Activated naive CD8-positive, alpha-beta T cell treated with anti-CD3 and anti-CD28 coated beads for 36 hours (primary cell): ENCODE measurements around the gene SKI. TPM values are rescaled to one million over a fixed set of nuclear protein-coding genes. Genes with fewer than 3 reads are reported as not detected.
A peak's percentile ranks its signal among the peaks of the same experiment; 100 is the strongest.

Source experiments
- DNase-seq: peaks from one replicate; pipeline ENCODE4 v3.0.0; 2021
- H3K27ac Mint-ChIP-seq: one replicate; pipeline ENCODE4 v1.8.0; 2022; ENCODE audit warnings: mild to moderate bottlenecking, moderate library complexity, mixed read lengths
- H3K27me3 Mint-ChIP-seq: one replicate; pipeline ENCODE4 v1.8.0; 2022; ENCODE audit warnings: mild to moderate bottlenecking, mixed read lengths
- H3K36me3 Mint-ChIP-seq: one replicate; pipeline ENCODE4 v1.8.0; 2021; ENCODE audit warnings: mild to moderate bottlenecking, mixed read lengths
- H3K4me1 Mint-ChIP-seq: one replicate; pipeline ENCODE4 v1.8.0; 2021; ENCODE audit warnings: mixed read lengths
- H3K4me3 Mint-ChIP-seq: one replicate; pipeline ENCODE4 v1.8.0; 2022; ENCODE audit warnings: mild to moderate bottlenecking, moderate library complexity, mixed read lengths
- H3K9me3 Mint-ChIP-seq: one replicate; pipeline ENCODE4 v1.8.0; 2022; ENCODE audit warnings: mixed read lengths
- total RNA-seq, 2 experiments: library from RNA; stranded (reverse); gene quantifications; one replicate each; pipeline ENCODE4 v1.2.3, GENCODE V29; 2021

SKI gene
- total RNA-seq, 2 experiments from 2014 or later: 25.4 to 27.3 TPM

GRCh38 chr1:2189459-2190425 lies 38.4 kb upstream of the SKI start:
- Mint-ChIP-seq H3K4me1 (peaks cover 16% of the 10 kb centered on the region), H3K27me3 (no peaks in the 10 kb centered on the region), H3K4me3 (peak overlapping the region; percentile 74), H3K9me3 (no peaks in the 10 kb centered on the region), H3K36me3 (peaks cover 2% of the 10 kb centered on the region), H3K27ac (peak overlapping the region; percentile 85)
- DNase-seq: peak; percentile 92

GRCh38 chr1:2190491-2190976 lies 37.6 kb upstream of the SKI start:
- DNase-seq: no peak
- H3K4me3 Mint-ChIP-seq: peak overlapping the region; percentile 29
- no peak overlapping the region for H3K27ac Mint-ChIP-seq
- H3K36me3 Mint-ChIP-seq: peaks cover 2% of the 10 kb centered on the region
- H3K9me3 Mint-ChIP-seq: no peaks in the 10 kb centered on the region
- H3K4me1 Mint-ChIP-seq: peaks cover 16% of the 10 kb centered on the region
- no peaks in the 10 kb centered on the region for H3K27me3 Mint-ChIP-seq

- H3K9me3 Mint-ChIP-seq: no peaks in the 10 kb centered on the region
- peaks cover 2% of the 10 kb centered on the region for H3K36me3 Mint-ChIP-seq
- no peaks in the 10 kb centered on the region for H3K27me3 Mint-ChIP-seq
- peak overlapping the region; percentile 58 for H3K27ac Mint-ChIP-seq
- H3K4me3 Mint-ChIP-seq: peak overlapping the region; percentile 16
- H3K4me1 Mint-ChIP-seq: peaks cover 18% of the 10 kb centered on the region
- no peak for DNase-seq
Measured at GRCh38 chr1:2192031-2192995, 35.8 kb upstream of the SKI start.

GRCh38 chr1:2193514-2194281 lies 34.4 kb upstream of the SKI start:
- Mint-ChIP-seq H3K36me3 (peaks cover 2% of the 10 kb centered on the region), H3K27ac (peak overlapping the region; percentile 79), H3K27me3 (no peaks in the 10 kb centered on the region), H3K4me3 (peak overlapping the region; percentile 82), H3K9me3 (no peaks in the 10 kb centered on the region), H3K4me1 (peaks cover 20% of the 10 kb centered on the region)
- DNase-seq: no peak

- peak within 1 kb of the TSS; percentile 82 for H3K4me3 Mint-ChIP-seq
- no peaks in the 10 kb centered on the region for H3K36me3 Mint-ChIP-seq
- no peaks in the 10 kb centered on the region for H3K9me3 Mint-ChIP-seq
- H3K27me3 Mint-ChIP-seq: no peaks in the 10 kb centered on the region
- DNase-seq: peak; percentile 75
- H3K27ac Mint-ChIP-seq: peak within 1 kb of the TSS; percentile 89
- peaks cover 23% of the 10 kb centered on the region for H3K4me1 Mint-ChIP-seq
Measured at GRCh38 chr1:2194319-2194897, 33.7 kb upstream of the SKI start, which contains the start of gene FAAP20. Gene FAAP20 (minus strand): TSS chr1:2194772. CDS start chr1:2194749, 23 bp downstream.

GRCh38 chr1:2194898-2195673 lies 33.0 kb upstream of the SKI start:
- DNase-seq: peak; percentile 90
- Mint-ChIP-seq H3K36me3 (no peaks in the 10 kb centered on the region), H3K27me3 (no peaks in the 10 kb centered on the region), H3K27ac (peak overlapping the region; percentile 89), H3K9me3 (no peaks in the 10 kb centered on the region), H3K4me1 (peaks cover 29% of the 10 kb centered on the region), H3K4me3 (peak overlapping the region; percentile 82)

GRCh38 chr1:2195785-2196184 lies 32.3 kb upstream of the SKI start:
- no peak for DNase-seq
- H3K4me1 Mint-ChIP-seq: peaks cover 26% of the 10 kb centered on the region
- peak overlapping the region; percentile 89 for H3K27ac Mint-ChIP-seq
- H3K27me3 Mint-ChIP-seq: no peaks in the 10 kb centered on the region
- no peaks in the 10 kb centered on the region for H3K36me3 Mint-ChIP-seq
- H3K9me3 Mint-ChIP-seq: no peaks in the 10 kb centered on the region
- no peak overlapping the region for H3K4me3 Mint-ChIP-seq

GRCh38 chr1:2196901-2197638 lies 31.0 kb upstream of the SKI start:
- Mint-ChIP-seq H3K4me3 (no peak overlapping the region), H3K27ac (no peak overlapping the region)

GRCh38 chr1:2197707-2198165 lies 30.4 kb upstream of the SKI start:
- Mint-ChIP-seq H3K4me3 (no peak overlapping the region), H3K9me3 (no peaks in the 10 kb centered on the region), H3K27ac (peak overlapping the region; percentile 76), H3K27me3 (no peaks in the 10 kb centered on the region), H3K4me1 (peaks cover 22% of the 10 kb centered on the region), H3K36me3 (no peaks in the 10 kb centered on the region)
- no peak for DNase-seq

More at GRCh38 chr1:2196901-2197638, 31.0 kb upstream of the SKI start:
- DNase-seq: no peak
- no peaks in the 10 kb centered on the region for H3K27me3 Mint-ChIP-seq
- no peaks in the 10 kb centered on the region for H3K9me3 Mint-ChIP-seq
- peaks cover 24% of the 10 kb centered on the region for H3K4me1 Mint-ChIP-seq
- H3K36me3 Mint-ChIP-seq: no peaks in the 10 kb centered on the region

GRCh38 chr1:2198571-2198970 lies 29.5 kb upstream of the SKI start:
- DNase-seq: no peak
- peaks cover 19% of the 10 kb centered on the region for H3K4me1 Mint-ChIP-seq
- H3K36me3 Mint-ChIP-seq: no peaks in the 10 kb centered on the region
- peak overlapping the region; percentile 76 for H3K27ac Mint-ChIP-seq
- no peaks in the 10 kb centered on the region for H3K27me3 Mint-ChIP-seq
- H3K4me3 Mint-ChIP-seq: peak overlapping the region; percentile 90
- no peaks in the 10 kb centered on the region for H3K9me3 Mint-ChIP-seq

GRCh38 chr1:2199042-2199810 lies 28.9 kb upstream of the SKI start:
- Mint-ChIP-seq H3K9me3 (no peaks in the 10 kb centered on the region), H3K36me3 (no peaks in the 10 kb centered on the region), H3K27ac (peak overlapping the region; percentile 76), H3K4me1 (peaks cover 22% of the 10 kb centered on the region), H3K4me3 (peak overlapping the region; percentile 90), H3K27me3 (no peaks in the 10 kb centered on the region)
- peak; percentile 86 for DNase-seq

GRCh38 chr1:2200308-2200943 lies 27.7 kb upstream of the SKI start:
- Mint-ChIP-seq H3K4me1 (peaks cover 23% of the 10 kb centered on the region), H3K27ac (no peak overlapping the region), H3K4me3 (peak overlapping the region; percentile 90), H3K27me3 (no peaks in the 10 kb centered on the region), H3K36me3 (no peaks in the 10 kb centered on the region), H3K9me3 (no peaks in the 10 kb centered on the region)
- DNase-seq: no peak
